HG03571 (cell line): ENCODE measurements around the gene AHRR.
"Not testable (repeated sequence)": the region's sequence is repeated elsewhere in the genome, so short reads cannot be mapped to it uniquely, and the experiment has no call there.

Experiments used
- ATAC-seq: cut with Tn5 transposase; IDR thresholded peaks from one replicate; pipeline ENCODE4 v1.9.1; 2021; ENCODE audit not compliant: unreplicated experiment

AHRR gene

GRCh38 chr5:483011-483410 is 161.5 kb downstream of the AHRR start:
- no peak for ATAC-seq

- ATAC-seq: no peak
These were observed 162.1 kb downstream of the AHRR start for GRCh38 chr5:483434-484140.

DNA sequence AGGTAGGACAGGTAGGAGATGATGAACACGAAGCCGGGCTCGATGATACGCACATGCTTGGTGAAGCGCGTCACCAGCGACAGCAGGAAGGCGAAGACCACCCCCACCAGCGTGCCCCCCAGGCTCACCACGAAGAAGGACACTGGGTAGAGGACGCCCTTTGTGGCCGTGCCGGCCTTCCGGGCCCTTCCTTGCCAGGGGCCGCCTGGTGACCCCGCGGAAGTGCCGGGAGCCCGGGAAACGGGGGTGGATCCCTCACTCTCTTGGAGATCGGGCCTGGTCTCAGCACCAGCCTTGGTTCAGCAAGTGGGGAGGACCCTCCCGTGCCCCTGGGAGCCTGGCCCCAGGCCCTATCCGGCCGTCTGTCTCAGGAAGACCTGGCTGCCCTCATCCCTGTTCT is 163.0 kb downstream of the AHRR start:
- ATAC-seq: no peak

DNA sequence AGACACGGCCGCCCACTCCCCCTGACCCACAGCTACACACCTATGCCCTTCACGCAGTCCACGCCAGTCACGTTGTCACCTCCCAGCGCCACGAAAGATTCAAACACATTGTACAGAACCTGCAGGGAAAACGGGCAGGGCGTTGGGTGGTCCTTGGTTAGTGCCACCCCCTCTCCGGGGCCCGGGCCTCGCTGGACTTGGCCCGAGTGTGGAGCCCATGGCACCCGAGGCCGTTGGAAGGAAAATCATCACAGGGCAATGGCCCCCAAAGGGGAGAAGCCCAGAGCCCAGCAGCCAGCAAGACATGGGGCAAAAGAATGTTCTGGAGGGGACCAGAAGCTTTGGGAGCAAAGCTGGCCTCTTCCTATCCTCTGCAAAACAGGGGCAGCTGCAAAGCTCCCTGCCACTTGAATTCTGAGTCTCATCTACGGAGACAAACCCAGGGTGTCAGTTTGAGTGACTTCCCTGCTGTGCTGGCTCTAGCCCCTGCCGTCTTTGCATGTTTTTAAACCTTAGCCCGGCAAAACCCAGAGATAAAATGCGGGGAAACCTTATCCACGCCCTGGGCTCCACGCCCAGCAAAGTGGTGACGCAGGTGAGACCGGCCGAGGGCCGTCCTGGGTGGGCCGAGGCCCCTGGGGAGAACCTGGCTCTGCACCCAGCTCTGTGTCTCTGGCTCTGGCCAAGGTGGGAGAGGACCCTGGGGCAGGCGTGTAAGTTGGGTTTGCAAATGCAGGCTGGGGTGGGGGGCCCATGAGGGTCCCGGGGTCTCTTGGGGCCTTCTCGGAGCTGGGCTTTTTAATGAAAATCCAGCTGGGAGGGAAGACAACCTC is 163.8 kb downstream of the AHRR start:
- no peak for ATAC-seq

DNA sequence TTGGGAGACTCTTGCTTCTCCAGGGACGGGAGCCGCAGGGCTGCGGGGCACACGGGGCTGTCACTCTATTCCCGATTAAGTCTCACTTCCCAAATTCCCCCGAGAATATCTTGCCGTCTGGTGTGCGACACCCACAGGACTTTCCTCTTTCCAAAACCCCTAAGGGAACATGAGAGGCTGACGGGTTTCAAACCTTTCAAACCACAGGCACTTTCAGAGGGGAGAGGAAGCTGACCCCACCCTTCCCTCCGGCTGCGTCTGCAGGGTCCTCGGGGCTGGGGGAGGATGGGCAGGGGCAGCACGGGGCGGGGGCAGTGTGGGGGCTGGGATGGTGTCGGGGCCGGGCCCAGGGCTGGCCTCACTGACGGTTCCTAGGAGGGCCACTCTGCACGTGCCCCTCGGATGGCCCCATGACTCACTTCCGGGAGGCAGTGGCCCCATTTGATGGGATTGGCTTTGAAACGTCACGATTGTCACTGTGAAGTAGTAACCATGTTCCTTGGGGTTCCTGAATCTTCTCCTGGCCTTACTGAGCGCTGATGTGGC is 164.5 kb downstream of the AHRR start:
- no peak for ATAC-seq

DNA sequence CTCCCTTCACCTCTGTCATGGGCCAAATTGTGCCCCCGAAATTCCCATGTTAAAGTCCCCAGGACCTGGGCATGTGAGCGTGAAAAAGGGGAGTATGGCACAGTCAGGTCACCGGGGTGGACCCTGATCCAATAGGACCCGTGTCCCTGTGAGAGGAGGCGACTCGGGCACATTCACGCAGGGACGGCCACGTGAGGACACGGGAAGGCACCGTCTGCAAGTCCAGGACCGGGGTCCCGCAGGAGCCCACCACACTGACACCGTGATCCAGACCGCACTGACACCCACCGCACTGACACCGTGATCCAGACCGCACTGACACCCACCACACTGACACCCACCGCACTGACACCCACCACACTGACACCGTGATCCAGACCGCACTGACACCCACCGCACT is 165.1 kb downstream of the AHRR start:
- not testable (repeated sequence) for ATAC-seq
